Gastroesophageal sphincter (tissue), 4 donors: ENCODE results near the gene MAPT. TPM values are rescaled to one million over a fixed set of nuclear protein-coding genes. Genes with fewer than 3 reads are reported as not detected.
"Not testable (repeated sequence)": the region's sequence is repeated elsewhere in the genome, so short reads cannot be mapped to it uniquely, and the experiment has no call there.

Experiments
- ATAC-seq: fragments of 150-250 bp; one replicate; pipeline ENCODE4 v1.9.1; 2016; ENCODE audit warnings: mild to moderate bottlenecking, moderate library complexity
- H3K27ac ChIP-seq, 4 donors: fragments of 200-600 bp; sonication (generic) in 3 of 4; 1 replicate in 3 of 4; 2 replicates in 1 of 4; pipeline ENCODE4 v1.5.1; 2016 to 2019
- H3K27me3 ChIP-seq: fragments of 200-600 bp; sonication (generic); one replicate; pipeline ENCODE4 v1.5.1; 2019
- H3K36me3 ChIP-seq, 2 donors: fragments of 200-600 bp; sonication (generic); one replicate each; pipeline ENCODE4 v1.5.1; 2019; ENCODE audit warnings: control low read depth in 1 of 2
- H3K4me1 ChIP-seq, 3 donors: fragments of 200-600 bp; sonication (generic); 1 replicate in 2 of 3; 2 replicates in 1 of 3; pipeline ENCODE4 v1.5.1; 2016 to 2019; ENCODE audit warnings: control low read depth in 2 of 3
- H3K4me3 ChIP-seq, 2 donors: fragments of 200-600 bp; sonication (generic); one replicate each; pipeline ENCODE4 v1.5.1; 2019; ENCODE audit warnings: mild to moderate bottlenecking in 1 of 2, moderate library complexity in 1 of 2
- H3K9me3 ChIP-seq, 3 donors: fragments of 200-600 bp; sonication (generic); one replicate each; pipeline ENCODE4 v1.5.1; 2017 to 2019; ENCODE audit warnings: control low read depth in 2 of 3
- CTCF ChIP-seq, 4 experiments: fragments of 200-600 bp in 2 of 4; fragments of 450-650 bp in 2 of 4; sonication (generic) in 1 of 4; IDR thresholded peaks; one replicate each; pipeline ENCODE4 v1.5.1; 2017 to 2019; ENCODE audit warnings: antibody characterized with exemption in 4 of 4, mild to moderate bottlenecking in 2 of 4, moderate library complexity in 2 of 4
- EP300 ChIP-seq: sonication (generic); formaldehyde crosslinking; IDR thresholded peaks from one replicate; pipeline ENCODE4 v1.6.1; 2017; ENCODE audit warnings: antibody characterized with exemption, mild to moderate bottlenecking
- POLR2A ChIP-seq, 2 donors: fragments of 450-650 bp; IDR thresholded peaks; one replicate each; pipeline ENCODE4 v1.6.1; 2017; ENCODE audit warnings: antibody characterized with exemption in 2 of 2, mild to moderate bottlenecking in 2 of 2, moderate library complexity in 1 of 2
- POLR2AphosphoS5 ChIP-seq: sonication (generic); formaldehyde crosslinking; IDR thresholded peaks from one replicate; pipeline ENCODE4 v1.6.1; 2017; ENCODE audit warnings: antibody characterized with exemption
- WGBS, 2 donors: methylation state at CpG; one replicate each; pipeline ENCODE4 v1.1.5; 2018; ENCODE audit warnings: low coverage in 1 of 2; 5-methylcytosine and 5-hydroxymethylcytosine counted together
- total RNA-seq, 4 donors: library from RNA; depleted of rRNA; stranded (reverse); fragments of >200 nt; gene quantifications; one replicate each; pipeline ENCODE4 v1.1.0, GENCODE V29; 2016

MAPT gene
- total RNA-seq, 4 donors from 2014 or later: 3.4 to 12.2 (median 8.5) TPM

GRCh38 chr17:45912319-45912718 is 18.0 kb downstream of the MAPT start:
- H3K27ac ChIP-seq: no peak overlapping the region
- no peaks in the 10 kb centered on the region for H3K36me3 ChIP-seq
- H3K9me3 ChIP-seq: peaks cover 0 to 12% (median 0%) of the 10 kb centered on the region in 3 donors
- ATAC-seq: no peak
- H3K27me3 ChIP-seq: peaks cover 7% of the 10 kb centered on the region
- H3K4me1 ChIP-seq: no peaks in the 10 kb centered on the region
- no peak overlapping the region for H3K4me3 ChIP-seq
- TF ChIP-seq CTCF (IDR thresholded peaks at IDR 0.05): no peak
- no peak for TF ChIP-seq POLR2AphosphoS5

GRCh38 chr17:45913030-45913429 is 18.7 kb downstream of the MAPT start:
- ATAC-seq, H3K4me1 ChIP-seq, H3K36me3 ChIP-seq, H3K27ac ChIP-seq, H3K27me3 ChIP-seq, H3K4me3 ChIP-seq: not testable (repeated sequence)
- H3K9me3 ChIP-seq: peaks cover 0 to 12% (median 0%) of the 10 kb centered on the region in 3 donors
- 72 to 94% methylated on average over 3 to 5 of the region's 5 CpGs for WGBS, 2 donors

GRCh38 chr17:45914047-45914717 is 19.8 kb downstream of the MAPT start:
- WGBS, 2 donors: 53 to 81% methylated on average over 8 to 10 of the region's 10 CpGs
- no peak overlapping the region for H3K4me3 ChIP-seq
- no peaks in the 10 kb centered on the region for H3K4me1 ChIP-seq
- no peak overlapping the region for H3K27ac ChIP-seq
- no peak for ATAC-seq
- peaks cover 0 to 12% (median 0%) of the 10 kb centered on the region in 3 donors for H3K9me3 ChIP-seq
- H3K36me3 ChIP-seq: no peaks in the 10 kb centered on the region
- TF ChIP-seq EP300 (no peak), POLR2AphosphoS5 (no peak), CTCF (IDR thresholded peaks at IDR 0.05) (no peak), POLR2A (IDR thresholded peaks at IDR 0.05) (no peak)
- no peaks in the 10 kb centered on the region for H3K27me3 ChIP-seq

GRCh38 chr17:45915263-45915662 is 20.9 kb downstream of the MAPT start:
- no peak for ATAC-seq
- no peak overlapping the region for H3K27ac ChIP-seq
- H3K36me3 ChIP-seq: no peaks in the 10 kb centered on the region
- no peak overlapping the region for H3K4me3 ChIP-seq
- H3K27me3 ChIP-seq: no peaks in the 10 kb centered on the region
- H3K9me3 ChIP-seq: peaks cover 0 to 12% (median 0%) of the 10 kb centered on the region in 3 donors
- 82 to 91% methylated on average over 4 of the region's 4 CpGs for WGBS, 2 donors
- TF ChIP-seq POLR2A (IDR thresholded peaks at IDR 0.05) (no peak), CTCF (IDR thresholded peaks at IDR 0.05) (no peak), POLR2AphosphoS5 (no peak), EP300 (no peak)
- no peaks in the 10 kb centered on the region for H3K4me1 ChIP-seq

- WGBS, 2 donors: 59 to 80% methylated on average over 2 to 6 of the region's 7 CpGs
- Histone ChIP-seq H3K27ac (no peak overlapping the region), H3K4me3 (no peak overlapping the region), H3K9me3 (peaks cover 0 to 6% (median 0%) of the 10 kb centered on the region in 3 donors), H3K36me3 (no peaks in the 10 kb centered on the region), H3K27me3 (no peaks in the 10 kb centered on the region), H3K4me1 (no peaks in the 10 kb centered on the region)
- ATAC-seq: no peak
- TF ChIP-seq EP300 (no peak), CTCF (IDR thresholded peaks at IDR 0.05) (no peak), POLR2A (IDR thresholded peaks at IDR 0.05) (no peak), POLR2AphosphoS5 (no peak)
These were observed 22.7 kb downstream of the MAPT start for GRCh38 chr17:45917081-45917480.
